D341Med (cell line): Measurements from ENCODE around the gene BRCA1.
"Not testable (repeated sequence)": the region's sequence is repeated elsewhere in the genome, so short reads cannot be mapped to it uniquely, and the experiment has no call there.

Source experiments
- DNase-seq: peaks from one replicate; pipeline ENCODE4 v3.0.0; 2012; ENCODE audit warnings: low spot score

BRCA1 gene

DNA sequence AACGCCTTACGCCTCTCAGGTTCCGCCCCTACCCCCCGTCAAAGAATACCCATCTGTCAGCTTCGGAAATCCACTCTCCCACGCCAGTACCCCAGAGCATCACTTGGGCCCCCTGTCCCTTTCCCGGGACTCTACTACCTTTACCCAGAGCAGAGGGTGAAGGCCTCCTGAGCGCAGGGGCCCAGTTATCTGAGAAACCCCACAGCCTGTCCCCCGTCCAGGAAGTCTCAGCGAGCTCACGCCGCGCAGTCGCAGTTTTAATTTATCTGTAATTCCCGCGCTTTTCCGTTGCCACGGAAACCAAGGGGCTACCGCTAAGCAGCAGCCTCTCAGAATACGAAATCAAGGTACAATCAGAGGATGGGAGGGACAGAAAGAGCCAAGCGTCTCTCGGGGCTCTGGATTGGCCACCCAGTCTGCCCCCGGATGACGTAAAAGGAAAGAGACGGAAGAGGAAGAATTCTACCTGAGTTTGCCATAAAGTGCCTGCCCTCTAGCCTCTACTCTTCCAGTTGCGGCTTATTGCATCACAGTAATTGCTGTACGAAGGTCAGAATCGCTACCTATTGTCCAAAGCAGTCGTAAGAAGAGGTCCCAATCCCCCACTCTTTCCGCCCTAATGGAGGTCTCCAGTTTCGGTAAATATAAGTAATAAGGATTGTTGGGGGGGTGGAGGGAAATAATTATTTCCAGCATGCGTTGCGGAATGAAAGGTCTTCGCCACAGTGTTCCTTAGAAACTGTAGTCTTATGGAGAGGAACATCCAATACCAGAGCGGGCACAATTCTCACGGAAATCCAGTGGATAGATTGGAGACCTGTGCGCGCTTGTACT is at the start of gene BRCA1:
Gene BRCA1, minus strand, starts transcription at position 232 of the 834 bp plus-strand sequence. CDS start 1,268 bp downstream, outside the sequence.
- DNase-seq: peak; percentile 98

DNA sequence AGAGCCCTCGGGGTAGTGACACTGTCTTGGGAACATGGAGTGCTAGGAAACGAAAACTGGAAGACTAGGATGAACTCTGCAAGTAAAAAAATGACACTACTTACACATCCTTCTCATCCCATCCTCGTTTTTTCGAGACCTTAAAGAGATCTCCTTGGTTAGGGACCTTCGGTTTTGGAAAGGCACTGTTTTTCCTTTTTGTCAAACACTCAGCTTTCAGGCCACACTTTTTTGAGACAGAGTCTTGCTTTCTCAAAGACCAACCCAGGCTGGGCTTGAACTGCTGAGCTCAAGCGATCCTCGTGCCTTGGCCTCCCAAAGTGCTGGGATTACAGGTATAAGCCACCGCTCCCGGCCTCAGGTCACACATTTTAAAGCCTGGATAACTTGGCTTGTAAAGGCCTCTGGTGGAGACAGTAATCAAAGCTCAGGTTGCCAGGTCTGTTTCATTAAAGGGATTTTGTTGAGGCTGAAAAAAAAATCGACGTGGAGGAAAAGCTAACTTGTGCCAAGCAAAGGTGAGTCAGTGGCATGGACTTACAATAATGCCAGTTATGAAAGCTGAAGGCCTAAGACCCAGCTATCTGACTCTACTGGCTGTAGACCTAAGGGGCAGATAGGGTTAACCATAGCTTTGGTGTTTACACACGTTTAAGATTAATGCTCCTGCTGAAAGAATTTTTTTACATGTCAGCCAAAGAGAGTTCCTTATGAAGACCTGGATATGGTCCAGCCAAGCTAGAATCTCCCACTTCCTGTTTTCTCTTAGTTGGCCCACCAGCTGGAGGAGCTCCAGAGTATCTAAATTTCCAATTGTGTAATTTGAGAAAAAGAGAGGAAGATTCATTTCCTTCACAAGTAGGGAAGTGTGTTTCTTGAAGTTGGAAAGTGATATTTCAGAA is 46.7 kb upstream of the BRCA1 start:
- DNase-seq: no peak

DNA sequence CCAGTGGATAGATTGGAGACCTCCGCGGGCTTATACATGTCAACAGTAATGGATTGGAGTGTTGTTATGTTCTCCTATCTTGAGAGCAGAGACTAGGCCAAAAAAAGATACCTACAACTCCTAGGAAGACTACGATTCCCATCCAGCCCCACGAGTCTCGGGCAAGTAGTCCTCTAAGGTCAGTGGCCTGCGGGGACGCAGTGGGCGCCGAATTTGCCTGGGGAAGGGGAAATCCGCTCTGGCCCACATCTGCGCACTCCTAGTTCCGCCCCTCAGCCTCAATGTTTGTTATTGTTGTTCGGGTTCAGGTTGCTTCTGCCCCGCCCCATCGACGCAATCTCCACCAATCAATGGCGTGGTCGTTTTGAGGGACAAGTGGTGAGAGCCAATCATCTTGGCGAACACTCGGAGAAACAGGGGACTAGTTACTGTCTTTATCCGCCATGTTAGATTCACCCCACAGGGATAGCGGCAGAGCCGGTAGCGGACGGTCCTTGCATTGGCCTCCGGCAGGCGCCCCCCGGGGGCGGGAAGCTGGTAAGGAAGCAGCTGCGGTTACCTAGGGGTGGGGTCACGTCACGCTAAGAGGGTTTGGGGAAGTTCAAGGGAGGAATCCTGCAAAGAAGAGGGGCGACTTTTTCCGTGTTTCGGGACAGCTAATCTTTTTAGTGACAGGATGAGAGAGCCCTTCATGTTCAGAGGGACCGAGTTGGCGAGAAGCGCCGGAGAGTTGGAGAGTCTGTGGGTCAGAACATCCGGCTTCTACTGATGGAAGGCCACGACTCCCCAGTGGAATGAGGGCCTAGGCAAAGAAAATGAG is 45.8 kb upstream of the BRCA1 start, which contains the start of gene NBR1:
Gene NBR1, plus strand, starts transcription at position 449 of the 820 bp plus-strand sequence. CDS start 4,586 bp downstream, outside the sequence.
- DNase-seq: peak; percentile 94

DNA sequence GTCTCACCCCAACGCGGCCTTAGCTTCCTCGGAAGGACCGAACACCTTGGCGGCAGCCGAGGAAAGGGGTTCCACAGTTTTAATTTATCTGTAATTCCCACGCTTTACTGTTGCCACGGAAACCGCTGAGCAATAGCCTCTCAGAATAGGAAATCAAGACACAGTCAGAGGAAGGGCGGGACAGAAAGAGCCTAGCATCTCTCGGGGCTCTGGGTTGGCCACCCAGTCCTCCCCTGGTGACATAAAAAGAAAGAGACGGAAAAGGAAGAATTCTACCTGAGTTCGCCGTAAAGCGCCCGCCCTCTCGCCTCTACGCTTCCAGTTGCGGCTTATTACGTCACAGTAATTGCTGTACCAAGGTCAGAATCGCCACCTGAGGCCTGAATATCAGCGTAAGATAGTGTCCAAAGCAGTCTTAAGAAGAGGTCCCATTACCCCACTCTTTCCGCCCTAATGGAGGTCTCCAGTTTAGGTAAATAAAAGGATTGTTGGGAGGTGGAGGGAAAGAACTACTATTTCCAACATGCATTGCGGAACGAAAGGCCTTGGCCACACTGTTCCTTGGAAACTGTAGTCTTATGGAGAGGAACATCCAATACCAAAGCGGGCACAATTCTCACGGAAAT is 45.1 kb upstream of the BRCA1 start:
- peak; percentile 94 for DNase-seq

DNA sequence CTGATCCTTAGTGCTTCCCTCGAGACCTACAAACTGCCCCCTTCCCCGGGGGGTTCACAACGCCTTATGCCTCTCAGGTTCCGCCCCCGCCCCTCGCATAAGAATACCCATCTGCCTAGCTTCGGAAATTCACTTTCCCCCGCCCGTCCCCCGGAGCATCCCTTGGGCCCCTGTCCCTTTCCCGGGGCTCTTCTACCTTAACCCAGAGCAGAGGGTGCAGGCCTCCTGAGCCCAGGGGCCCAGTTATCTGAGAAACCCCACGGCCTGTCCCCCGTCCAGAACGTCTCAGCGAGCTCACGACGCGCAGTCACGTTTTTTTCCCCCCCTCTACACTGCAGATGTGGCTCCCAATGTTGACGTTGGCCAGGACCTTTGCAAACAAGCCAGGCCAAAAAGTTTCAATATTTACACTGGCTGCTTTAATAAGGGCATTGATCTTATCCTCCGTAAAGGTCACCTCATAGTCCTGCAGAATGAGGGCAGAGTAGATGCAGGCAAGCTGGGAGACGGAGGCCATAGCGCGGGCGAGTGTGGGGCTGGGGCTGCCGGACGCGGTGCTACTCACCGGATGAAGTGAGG is 44.5 kb upstream of the BRCA1 start:
- peak; percentile 67 for DNase-seq

DNA sequence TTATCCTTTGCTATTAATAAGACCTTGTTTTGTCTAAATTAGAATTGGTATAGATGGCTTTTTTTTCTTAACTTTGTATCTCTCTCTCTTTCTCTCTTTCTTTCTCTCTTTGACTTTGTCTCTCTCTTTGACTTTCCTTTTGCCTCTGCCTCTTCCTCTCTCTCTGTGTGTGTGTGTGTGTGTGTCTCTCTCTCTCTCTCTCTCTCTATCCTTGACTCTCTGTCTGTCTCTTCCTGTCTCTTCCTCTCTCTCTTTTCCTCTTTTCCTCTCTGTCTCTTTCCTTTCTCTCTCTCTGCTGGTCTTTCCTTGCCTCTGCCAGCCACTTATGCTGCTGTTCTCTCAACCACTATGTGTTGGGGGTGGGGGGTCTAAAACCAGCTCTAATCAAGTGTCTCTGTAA is 40.8 kb upstream of the BRCA1 start:
- DNase-seq: not testable (repeated sequence)

DNA sequence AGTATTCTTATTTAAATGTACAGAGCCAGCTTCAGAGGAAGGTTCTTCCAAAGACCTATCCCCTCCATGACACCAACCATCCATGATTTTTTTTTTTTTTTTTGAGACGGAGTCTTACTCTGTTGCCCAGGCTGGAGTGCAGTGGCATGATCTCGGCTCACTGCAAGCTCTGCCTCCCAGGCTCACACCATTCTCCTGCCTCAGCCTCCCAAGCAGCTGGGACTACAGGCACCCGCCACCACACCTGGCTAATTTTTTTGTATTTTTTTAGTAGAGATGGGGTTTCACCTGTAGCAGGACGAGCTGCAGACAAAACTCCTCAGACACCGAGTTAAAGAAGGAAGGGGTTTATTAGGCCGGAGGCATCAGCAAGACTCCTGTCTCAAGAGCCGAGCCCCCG is 34.8 kb upstream of the BRCA1 start:
- DNase-seq: not testable (repeated sequence)

DNA sequence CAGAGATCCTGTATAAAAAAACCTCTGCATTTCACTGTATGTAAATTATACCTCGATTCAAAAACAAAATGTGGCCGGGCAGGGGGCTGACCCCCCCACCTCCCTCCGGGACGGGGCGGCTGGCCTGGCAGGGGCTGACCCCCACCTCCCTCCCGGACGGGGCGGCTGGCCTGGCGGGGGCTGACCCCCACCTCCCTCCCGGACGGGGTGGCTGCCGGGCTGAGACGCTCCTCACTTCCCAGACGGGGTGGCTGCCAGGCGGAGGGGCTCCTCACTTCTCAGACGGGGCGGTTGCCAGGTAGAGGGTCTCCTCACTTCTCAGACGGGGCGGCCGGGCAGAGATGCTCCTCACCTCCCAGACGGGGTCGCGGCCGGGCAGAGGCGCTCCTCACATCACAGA is 34.1 kb upstream of the BRCA1 start:
- not testable (repeated sequence) for DNase-seq

DNA sequence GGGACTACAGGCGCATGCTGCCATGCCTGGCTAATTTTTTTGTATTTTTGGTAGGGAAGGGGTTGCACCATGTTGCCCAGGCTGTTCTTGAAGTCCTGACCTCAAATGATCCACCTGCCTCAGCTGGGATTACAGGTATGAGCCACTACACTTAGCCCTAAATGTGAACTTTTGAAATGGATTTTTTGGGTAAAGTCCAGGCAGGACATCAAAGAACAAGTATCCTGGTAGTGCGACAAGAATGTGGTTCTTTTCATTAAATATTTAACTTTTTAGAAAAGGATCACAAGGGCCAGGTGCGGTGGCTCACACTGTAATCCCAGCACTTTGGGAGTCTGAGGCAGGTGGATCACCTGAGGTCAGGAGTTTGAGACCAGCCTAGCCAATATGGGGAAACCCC is 30.5 kb upstream of the BRCA1 start:
- no peak for DNase-seq

DNA sequence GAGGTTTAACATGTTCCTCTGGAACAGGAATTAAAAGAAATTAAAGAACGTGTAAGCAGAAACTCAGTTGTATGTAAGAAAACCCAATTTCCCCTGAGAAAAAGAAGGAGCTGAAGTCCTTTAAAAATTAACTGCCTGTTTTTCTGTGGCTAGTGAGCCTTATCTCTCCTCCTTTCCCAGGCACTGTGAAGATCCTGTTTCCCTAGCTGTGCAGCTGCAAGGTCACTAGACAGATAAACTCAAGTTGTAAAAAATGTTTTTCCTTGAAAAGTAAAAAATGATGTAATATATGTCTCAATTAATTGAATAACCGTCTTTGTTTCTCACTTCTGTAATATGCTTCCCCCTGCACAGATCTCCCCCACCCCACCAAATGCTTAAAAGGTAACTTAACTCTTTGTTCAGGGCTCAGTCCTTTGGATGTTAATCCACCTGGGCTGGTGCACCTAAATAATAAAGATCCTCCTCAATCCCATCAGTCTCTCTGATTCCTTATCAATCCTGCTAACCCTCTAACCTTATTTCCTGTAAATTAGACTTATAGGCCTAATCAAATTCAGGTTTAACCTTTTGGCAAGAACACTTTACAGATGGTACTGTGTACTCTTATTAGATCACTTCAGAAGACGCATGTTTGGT is 28.2 kb upstream of the BRCA1 start:
- not testable (repeated sequence) for DNase-seq

DNA sequence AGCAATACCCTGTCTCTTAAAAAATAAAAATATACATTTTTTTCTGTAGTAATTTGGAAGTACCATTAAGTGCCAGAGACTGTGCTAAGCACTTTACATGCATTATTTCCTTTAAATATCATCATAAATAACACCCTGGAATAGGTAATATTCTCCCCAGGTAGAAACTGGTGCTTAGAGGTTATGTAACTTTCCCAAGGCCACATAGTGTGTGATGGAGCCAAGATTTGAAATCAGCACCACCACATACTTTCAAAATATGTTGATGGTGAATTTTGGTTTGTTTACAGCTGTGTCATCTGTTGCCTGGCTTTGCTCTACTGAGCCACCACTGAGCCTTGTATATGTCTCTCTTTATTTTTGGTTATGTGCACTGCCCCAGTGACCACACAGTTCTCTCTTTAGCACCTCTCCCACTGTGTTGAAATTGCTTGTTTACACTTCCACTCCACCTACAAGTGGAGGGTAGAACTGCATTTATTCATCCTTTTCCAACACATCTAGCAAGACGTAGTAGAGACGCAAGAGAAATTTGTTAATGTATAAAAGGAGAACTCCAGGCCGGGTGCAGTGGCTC is 26.8 kb upstream of the BRCA1 start:
- DNase-seq: no peak

DNA sequence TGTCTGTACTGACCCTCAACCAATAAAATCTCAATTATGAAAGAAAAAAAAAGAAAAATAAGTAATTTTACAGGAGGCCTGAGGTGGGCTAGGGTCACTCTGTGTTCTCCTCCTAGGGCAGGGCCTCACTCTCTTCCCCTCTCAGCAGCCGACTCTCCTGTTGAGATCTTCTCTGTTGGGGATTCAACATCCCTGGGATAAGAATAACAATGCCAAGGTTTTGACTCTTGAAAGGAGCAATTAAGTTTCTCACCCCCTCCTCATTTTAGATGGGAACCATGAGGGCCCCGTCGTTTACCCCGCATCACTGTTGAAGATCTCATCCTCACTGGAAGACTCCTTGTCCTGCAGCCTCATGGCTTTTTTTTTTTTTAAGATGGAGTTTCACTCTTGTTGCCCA is 21.5 kb upstream of the BRCA1 start:
- DNase-seq: no peak

DNA sequence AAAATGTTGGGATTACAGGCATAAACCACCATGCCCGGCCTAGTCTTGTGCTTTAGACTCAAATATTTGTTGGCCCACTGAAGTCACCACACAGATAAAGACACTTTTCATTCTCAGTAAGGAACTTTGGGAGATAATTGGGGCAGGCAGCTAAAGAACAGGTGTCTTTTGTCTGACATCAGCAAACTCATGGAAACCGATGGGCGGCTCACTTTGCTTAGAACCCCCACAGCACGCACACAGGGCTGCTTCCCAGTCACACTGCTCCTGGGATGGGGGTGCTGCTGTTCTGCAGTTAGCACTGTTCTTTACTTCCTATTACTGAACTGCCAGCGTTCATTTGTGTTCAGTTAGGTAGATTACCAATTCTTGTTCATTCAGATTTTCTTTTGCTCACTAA is 18.0 kb upstream of the BRCA1 start:
- DNase-seq: no peak

DNA sequence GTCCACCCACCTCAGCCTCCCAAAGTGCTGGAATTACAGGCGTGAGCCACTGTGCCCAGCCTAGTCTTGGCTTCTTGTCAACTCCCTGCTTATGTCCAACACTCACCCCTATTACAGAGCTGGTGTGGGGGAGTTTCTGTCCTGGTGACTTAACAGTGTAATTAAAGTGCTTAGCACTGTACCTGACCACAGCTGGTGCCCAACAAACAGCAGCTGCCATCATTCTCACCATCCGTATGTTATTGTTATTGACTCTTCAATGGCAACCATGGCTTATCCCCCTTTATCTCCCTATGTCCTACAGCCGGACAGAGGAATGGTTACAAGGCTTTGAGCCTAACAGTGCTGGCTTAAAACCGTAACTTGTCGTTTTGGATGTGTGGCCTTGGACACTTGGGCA is 17.0 kb upstream of the BRCA1 start:
- DNase-seq: no peak

DNA sequence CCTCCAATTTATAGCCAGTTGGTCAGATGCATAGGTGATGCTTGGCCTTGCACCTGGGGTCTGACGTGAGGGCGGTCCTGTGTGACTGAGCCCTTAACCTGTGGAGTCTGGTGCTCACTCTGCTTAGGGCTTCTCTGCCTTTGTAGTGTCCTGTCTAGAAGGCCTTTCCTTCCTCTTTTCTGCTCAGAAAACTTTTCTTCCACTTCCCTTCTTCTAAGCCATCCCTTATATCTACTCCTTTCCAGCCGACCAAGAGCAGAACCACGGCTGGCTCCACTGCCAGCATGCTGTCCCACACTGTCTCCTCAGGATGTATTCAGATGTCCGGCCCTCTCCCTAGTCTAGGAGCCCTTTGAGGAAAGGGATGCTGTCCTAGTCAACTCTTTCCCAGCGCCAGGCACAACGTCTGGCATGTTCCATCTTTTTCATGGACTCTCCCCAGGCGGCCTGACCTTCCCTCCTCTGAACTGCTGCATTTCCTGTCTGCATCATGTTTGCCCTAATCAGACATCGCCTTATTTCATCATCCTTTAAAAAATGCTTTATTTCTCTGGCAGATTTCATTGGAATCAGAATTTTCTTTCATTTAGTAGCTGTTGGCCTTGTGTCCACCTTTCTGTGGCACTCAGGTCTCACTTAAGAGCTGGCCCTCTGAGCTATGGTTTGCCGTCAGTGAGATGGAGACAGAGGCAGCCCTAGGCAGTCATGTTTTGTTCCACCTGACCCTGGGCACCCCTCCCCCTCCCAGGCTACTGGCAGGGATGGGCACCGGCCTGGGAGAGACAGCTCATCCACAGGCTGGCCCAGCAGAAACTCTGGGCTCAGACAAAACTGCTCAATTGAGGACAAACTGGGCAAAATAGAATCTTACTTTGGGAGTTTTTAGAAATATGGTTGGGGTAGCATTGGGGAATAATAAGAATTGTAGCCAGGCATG is 15.5 kb upstream of the BRCA1 start:
- DNase-seq: no peak

DNA sequence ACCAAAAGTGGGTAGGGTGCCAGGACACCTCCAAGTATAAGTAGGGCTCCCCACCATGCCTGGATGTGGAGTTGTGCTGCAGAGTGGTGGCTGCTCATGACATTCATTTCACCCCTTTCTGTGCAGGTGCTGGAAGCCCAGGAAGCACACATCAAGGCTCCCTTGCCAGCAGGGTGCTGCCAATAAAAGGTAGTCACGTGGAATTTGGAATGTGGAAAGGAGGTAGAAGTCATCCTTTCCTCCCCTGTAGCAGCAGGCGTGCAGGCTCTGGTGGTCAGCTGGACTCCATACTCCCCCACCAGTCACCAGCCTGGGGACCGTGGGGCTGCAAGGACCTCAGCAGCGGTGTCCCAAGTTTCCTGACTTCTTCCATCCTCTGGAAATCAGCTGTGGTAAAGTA is 13.4 kb upstream of the BRCA1 start:
- not testable (repeated sequence) for DNase-seq

DNA sequence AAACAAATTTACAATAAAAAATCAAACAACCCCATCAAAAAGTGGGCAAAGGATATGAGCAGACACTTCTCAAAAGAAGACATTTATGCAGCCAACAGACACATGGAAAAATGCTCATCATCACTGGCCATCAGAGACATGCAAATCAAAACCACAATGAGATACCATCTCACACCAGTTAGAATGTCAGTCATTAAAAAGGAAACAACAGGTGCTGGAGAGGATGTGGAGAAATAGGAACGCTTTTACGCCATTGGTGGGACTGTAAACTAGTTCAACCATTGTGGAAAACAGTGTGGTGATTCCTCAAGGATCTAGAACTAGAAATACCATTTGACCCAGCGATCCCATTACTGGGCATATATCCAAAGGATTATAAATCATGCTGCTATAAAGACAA is 11.4 kb upstream of the BRCA1 start:
- DNase-seq: not testable (repeated sequence)

DNA sequence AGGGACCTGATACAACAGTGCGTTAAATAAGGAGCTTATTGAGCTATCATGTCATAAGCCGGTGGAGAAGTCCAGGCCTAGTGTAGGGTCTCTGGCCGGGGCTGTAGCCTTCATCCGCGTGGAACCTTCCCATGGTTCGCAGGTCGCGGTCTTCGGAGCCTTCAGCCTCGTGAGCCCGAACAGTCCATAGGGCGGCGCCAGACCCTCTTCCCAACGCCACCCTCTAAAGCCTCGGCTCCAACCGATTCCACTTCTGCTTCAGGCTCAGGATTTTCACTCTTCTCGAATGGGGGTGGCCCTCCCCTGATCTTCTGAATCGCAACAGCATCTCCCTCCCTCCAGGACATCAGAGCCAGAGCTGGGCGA is 10.3 kb upstream of the BRCA1 start:
- DNase-seq: no peak

DNA sequence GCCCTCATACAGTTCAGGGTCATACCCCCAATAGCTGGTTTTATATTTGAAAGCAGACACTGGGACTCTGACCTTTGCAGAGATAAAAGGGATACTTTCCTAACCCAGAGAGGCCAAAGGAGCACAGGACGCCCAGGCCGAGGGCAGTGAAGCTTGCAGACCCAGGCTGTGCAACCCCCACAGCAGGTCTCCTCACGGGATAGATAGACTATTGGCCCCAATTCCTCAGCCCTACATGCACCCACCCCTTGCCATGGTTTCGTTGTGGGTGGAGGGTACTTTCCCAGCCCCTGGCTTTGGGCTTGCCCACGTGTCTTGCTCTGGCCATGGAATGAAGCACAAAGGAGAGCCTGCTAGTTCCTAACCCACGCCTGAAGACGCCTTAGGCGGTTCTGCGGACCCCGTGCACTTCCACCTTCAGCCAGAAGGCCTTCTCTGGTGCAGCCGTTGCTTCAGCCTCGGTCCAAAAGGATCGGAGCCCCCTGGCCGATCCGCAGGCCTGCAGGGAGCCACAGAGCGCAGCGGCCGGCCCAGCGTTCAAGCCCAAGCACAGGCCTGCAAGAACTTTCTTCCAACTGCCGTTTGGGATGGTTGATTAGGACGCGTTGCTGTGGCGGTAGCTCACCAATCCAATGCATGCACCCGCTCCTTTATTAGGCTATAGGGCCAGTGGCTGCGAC is 9.8 kb upstream of the BRCA1 start:
- no peak for DNase-seq
